NCI-H2227 treated with DMSO at 0.1 percent for 48 hours (cell line): ENCODE data around the gene GATC.
A peak's percentile ranks its signal among the peaks of the same experiment; 100 is the strongest.

ENCODE experiments used
- DNase-seq: peaks from one replicate; lab custom pipeline; 2025; lab: John Stamatoyannopoulos, UW

The GATC gene

GRCh38 chr12:120445911-120446843, at the start of gene GATC, which contains the start of gene TRIAP1:
Gene GATC, plus strand, starts transcription at chr12:120446444. Its CDS starts 37 bp downstream, at chr12:120446481.
Gene TRIAP1, minus strand, starts transcription at chr12:120446384. Its CDS starts 12 bp downstream, at chr12:120446372.
- peak; percentile 82 for DNase-seq

DNA sequence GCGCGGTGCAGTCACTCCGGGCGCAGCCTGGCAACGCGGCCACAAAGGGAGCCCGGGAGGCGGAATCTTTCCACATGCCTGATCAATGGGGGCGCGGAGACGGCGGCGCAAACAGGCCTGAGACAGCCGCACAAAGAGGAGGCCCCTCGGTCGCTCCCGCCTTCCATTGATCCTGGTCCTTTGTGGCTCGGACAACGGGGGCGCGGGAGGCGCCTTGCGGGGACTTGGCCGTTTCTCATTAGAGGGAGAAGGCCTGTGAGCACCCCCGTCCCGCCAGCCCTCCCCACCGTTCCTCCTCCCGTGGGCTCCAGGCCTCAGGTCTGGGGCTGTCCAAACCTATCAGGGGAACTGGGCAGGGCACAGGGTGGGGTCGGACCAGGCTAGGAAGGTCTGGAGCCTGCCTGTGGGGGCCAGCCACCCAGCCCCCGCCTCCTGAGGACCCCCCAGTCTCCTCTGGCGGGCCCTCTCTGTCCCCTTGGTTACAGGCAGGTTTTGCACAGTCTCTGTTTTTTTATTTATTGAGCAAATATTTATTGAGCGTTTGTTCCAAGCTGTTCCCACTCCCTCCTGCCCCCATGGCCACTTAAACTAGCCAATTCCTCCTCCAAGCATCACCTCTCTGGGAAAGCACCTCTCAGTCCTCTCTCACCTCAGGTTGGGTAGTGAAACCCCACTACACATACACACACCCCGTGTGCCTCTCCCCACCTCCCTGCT, 48.3 kb upstream of the GATC start:
- DNase-seq: no peak

- DNase-seq: no peak
Observed at GRCh38 chr12:120399531-120399930, 46.7 kb upstream of the GATC start.

GRCh38 chr12:120402217-120402616, 44.0 kb upstream of the GATC start:
- no peak for DNase-seq

DNA sequence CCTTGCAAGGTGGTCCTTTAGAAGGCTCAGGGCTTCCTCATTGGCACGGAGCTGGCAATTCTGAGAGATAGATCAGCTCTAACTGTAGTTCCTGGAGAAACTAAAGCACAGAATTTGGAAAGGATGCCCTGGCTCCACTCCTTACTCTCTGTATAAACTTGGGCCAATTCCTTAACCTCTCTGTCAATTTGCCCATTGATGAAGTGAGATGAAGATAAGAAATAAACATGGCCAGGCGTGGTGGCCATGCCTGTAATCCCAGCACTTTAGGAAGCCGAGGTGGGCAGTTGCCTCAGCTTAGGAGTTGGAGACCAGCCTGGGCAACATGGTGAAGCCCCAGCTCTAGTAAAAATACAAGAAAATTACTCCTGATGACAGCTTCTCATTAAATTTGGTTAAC, 42.4 kb upstream of the GATC start:
- DNase-seq: no peak

DNA sequence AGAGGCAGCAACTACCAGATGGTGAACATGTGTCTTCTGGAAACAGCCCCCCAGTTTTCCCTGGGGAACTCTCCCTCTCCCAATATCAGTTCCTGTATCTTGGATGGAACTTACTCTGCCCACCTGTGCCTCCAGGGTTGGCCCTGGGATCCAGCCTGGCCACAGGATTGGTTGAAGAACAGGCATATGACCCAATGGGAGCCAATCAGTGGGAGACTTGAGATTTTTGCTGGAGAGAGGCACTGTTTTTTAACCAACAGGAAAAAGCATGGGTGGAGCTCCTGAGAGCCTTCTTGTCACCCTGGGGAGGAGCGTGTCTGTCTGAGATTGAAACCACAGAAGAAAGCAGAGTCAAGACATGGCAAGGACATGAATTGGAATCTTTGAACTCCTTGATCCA, 42.0 kb upstream of the GATC start:
- DNase-seq: no peak

GRCh38 chr12:120406069-120406468, 40.2 kb upstream of the GATC start:
- DNase-seq: peak; percentile 64

DNA sequence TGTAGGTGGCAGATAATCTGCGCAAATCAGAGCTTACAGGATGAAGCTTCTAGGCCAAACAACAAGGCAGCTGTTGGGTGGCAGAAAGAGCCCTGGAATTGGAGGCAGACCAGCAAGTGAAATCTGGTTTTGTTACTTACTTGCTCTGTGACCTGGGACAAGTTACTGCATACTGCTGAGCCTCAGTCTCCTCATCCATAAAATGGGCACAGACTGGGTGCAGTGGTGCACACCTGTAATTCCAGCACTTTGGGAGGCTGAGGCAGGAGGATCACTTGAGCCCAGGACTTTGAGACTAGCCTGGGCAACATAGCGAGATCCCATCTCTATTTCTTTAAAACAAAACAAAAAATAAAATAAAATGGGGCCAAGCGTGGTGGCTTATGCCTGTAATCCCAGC, 39.7 kb upstream of the GATC start:
- no peak for DNase-seq

DNA sequence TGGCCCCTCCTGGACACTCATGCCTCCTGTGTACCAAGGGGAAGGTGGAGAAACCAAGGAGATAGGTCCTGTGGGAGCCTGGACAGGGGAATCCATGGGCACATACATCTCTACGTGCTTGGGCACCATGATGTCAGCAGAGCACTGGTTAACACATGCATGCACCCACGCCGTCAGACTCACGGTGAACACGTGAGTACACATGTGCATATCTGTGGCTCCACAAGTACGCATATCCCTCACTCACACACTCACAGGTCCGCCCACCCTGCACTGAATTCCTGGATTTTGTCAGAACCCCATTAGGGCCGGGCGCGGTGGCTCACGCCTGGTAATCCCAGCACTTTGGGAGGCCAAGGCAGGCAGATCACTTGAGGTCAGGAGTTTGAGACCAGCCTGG, 37.5 kb upstream of the GATC start:
- no peak for DNase-seq

DNA sequence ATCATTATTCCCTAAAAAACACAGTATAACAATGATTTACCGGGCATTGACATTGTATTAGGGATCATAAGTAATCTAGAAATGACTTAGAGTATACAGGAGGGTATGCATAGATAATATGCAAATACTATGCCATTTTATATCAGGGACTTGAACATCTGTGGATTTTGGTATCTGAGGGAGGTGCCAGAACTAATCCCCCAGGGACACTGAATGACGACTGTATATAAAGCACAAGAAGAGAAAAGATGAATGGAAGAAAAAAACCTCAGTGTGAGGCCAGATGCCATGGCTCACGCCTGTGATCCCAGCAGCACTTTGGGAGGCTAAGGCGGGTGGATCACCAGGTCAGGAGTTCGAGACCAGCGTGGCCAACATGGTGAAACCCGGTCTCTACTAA, 33.8 kb upstream of the GATC start:
- DNase-seq: no peak

- peak; percentile 70 for DNase-seq
Observed at GRCh38 chr12:120413901-120414695, 32.1 kb upstream of the GATC start.

- DNase-seq: no peak
Observed at GRCh38 chr12:120416490-120417216, 29.6 kb upstream of the GATC start.

GRCh38 chr12:120417917-120418580, 28.2 kb upstream of the GATC start:
- no peak for DNase-seq

DNA sequence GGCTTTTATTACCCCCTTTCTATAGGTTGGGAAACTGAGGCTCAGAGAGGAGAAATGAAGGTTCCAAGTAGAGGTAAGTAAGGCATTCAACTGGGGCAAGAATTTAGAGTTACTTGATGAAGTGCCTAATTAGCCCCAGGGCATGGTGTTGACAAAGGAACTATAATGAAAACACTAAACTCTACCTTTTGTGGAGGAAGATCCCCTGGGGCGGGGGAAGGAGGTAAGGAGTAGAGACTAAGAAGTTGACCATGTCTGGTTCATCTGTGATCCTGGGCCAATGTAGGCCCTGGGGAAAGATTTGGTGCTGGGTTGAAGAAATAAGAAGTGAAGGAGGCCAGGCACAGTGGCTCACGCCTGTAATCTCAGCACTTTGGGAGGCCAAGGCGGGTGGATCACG, 24.5 kb upstream of the GATC start:
- DNase-seq: no peak

DNA sequence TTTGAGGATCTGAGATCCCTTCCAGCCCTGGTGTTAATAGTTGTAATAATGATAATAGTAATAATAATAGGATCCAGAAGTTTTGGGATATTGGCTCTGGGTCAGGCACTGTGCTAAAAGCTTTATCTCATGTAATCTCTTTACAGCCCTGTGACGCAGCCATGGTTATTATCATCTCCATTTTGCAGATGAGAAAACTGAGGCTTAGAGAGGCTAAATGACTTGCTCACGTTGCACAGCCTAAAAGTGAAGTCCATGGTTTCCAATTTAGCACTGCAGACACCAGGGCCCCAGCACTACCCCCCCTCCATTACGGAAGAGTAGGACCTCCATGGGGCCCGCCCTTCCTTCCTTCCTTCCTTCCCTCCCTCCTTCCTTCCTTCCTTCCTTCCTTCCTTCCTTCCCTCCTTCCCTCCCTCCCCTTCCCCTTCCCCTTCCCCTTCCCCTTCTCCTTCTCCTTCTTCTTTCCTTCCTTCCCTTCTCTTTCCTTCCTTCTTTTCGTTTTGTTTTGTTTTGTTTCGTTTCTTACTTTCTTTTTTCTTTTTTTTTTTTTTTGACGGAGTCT, 23.3 kb upstream of the GATC start:
- no peak for DNase-seq

GRCh38 chr12:120425797-120426196, 20.4 kb upstream of the GATC start:
- DNase-seq: no peak

- no peak for DNase-seq
Observed at GRCh38 chr12:120428597-120429229, 17.5 kb upstream of the GATC start.

GRCh38 chr12:120429368-120429767, 16.9 kb upstream of the GATC start:
- DNase-seq: no peak

DNA sequence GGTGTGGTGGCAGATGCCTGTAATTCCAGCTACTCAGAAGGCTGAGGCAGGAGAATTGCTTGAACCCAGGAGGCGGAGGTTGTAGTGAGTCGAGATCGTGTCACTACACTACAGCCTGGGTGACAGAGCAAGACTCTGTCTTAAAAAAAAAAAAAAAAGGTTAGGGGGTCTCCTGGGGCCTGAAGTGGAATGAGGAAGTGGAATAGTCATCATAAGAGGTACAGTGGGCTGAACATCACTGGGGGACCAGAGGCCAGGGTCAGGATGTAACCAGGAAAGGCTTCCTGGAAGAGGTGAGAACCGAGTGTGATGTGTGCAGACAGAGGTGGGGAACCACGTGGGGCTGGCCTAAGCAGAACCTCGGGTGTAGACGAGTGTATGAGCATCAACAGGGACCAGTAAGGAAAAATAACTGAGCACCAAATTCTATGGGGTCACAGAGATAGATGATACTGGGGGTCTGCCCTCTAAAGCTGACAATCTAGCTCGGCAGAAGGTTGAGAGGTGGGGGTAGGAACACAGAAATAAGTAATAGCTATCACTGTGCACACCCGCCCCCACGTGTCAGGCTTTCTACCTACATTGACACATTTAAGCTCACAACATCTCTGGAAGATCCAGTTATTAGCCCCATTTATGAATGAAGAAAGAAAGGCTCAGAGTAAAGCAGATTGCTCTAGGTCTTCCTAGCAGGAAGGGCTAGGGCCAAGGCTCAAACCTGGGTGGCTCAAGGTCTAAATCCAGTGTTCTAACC, 13.3 kb upstream of the GATC start:
- DNase-seq: no peak
